ENCODE data around the gene BPIFB2.

Gene BPIFB2

GRCh38 chr20:33051333-33051732 lies 43.8 kb downstream of the BPIFB2 start:
- H3K27ac ChIP-seq (ENCODE audit: poor library complexity, severe bottlenecking) = no peak overlapping the region
- no peaks in the 10 kb centered on the region for H3K36me3 ChIP-seq (ENCODE audit: low read depth)
- ATAC-seq (ENCODE audit: low read depth) (no peak), DNase-seq (ENCODE audit: low spot score) (no peak)
- TF ChIP-seq, protein P1, sequence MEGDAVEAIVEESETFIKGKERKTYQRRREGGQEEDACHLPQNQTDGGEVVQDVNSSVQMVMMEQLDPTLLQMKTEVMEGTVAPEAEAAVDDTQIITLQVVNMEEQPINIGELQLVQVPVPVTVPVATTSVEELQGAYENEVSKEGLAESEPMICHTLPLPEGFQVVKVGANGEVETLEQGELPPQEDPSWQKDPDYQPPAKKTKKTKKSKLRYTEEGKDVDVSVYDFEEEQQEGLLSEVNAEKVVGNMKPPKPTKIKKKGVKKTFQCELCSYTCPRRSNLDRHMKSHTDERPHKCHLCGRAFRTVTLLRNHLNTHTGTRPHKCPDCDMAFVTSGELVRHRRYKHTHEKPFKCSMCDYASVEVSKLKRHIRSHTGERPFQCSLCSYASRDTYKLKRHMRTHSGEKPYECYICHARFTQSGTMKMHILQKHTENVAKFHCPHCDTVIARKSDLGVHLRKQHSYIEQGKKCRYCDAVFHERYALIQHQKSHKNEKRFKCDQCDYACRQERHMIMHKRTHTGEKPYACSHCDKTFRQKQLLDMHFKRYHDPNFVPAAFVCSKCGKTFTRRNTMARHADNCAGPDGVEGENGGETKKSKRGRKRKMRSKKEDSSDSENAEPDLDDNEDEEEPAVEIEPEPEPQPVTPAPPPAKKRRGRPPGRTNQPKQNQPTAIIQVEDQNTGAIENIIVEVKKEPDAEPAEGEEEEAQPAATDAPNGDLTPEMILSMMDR (IDR thresholded peaks at IDR 0.05; ENCODE audit: poor library complexity, severe bottlenecking) = no peak
- no peaks in the 10 kb centered on the region for H3K9me3 ChIP-seq (ENCODE audit: severe bottlenecking)
- no peaks in the 10 kb centered on the region for H3K27me3 ChIP-seq (ENCODE audit: insufficient read depth, poor library complexity, severe bottlenecking)
- H3K4me1 ChIP-seq (ENCODE audit: insufficient read depth, poor library complexity, severe bottlenecking) = no peaks in the 10 kb centered on the region
- no peak overlapping the region for H3K4me3 ChIP-seq (ENCODE audit: severe bottlenecking)

- Histone ChIP-seq H3K9me3 (ENCODE audit: severe bottlenecking) (no peaks in the 10 kb centered on the region), H3K27ac (ENCODE audit: poor library complexity, severe bottlenecking) (no peak within 1 kb of the TSS), H3K4me3 (ENCODE audit: severe bottlenecking) (no peak within 1 kb of the TSS), H3K4me1 (ENCODE audit: insufficient read depth, poor library complexity, severe bottlenecking) (no peaks in the 10 kb centered on the region), H3K27me3 (ENCODE audit: insufficient read depth, poor library complexity, severe bottlenecking) (no peaks in the 10 kb centered on the region), H3K36me3 (ENCODE audit: low read depth) (no peaks in the 10 kb centered on the region)
- DNase-seq (ENCODE audit: low spot score) = no peak
- TF ChIP-seq, protein P1 (IDR thresholded peaks at IDR 0.05; ENCODE audit: poor library complexity, severe bottlenecking) = no peak
- ATAC-seq (ENCODE audit: low read depth) = no peak
These were observed 46.0 kb downstream of the BPIFB2 start, which contains the start of gene BPIFB3 for GRCh38 chr20:33053291-33054106. Gene BPIFB3 (plus strand): TSS chr20:33053903. CDS start chr20:33055436, 1,533 bp downstream.

DNA sequence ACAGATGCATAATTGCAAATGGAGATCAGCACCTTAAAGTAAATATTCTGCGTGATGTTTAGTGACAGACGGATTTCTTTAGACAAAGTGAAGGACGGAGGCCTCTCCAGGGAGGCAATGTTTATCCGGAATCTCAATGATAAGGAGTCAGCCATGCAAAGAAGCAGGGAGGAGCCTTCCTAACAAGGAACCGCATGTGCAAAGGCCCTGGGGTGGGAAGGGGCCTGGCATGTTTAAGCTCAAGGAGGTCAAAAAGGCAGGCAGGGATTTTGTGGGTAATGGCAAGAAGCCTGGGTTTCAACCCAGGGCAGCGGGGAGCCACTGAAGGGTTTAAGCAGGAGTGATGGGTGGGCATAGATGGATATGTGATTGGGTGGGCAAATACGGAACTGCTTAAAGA lies 46.9 kb downstream of the BPIFB2 start:
- no peak for ATAC-seq (ENCODE audit: low read depth)
- TF ChIP-seq, protein P1 (IDR thresholded peaks at IDR 0.05; ENCODE audit: poor library complexity, severe bottlenecking) = no peak
- Histone ChIP-seq H3K4me1 (ENCODE audit: insufficient read depth, poor library complexity, severe bottlenecking) (no peaks in the 10 kb centered on the region), H3K27me3 (ENCODE audit: insufficient read depth, poor library complexity, severe bottlenecking) (no peaks in the 10 kb centered on the region), H3K36me3 (ENCODE audit: low read depth) (no peaks in the 10 kb centered on the region), H3K4me3 (ENCODE audit: severe bottlenecking) (no peak overlapping the region), H3K9me3 (ENCODE audit: severe bottlenecking) (no peaks in the 10 kb centered on the region), H3K27ac (ENCODE audit: poor library complexity, severe bottlenecking) (no peak overlapping the region)
- DNase-seq (ENCODE audit: low spot score) = no peak

DNA sequence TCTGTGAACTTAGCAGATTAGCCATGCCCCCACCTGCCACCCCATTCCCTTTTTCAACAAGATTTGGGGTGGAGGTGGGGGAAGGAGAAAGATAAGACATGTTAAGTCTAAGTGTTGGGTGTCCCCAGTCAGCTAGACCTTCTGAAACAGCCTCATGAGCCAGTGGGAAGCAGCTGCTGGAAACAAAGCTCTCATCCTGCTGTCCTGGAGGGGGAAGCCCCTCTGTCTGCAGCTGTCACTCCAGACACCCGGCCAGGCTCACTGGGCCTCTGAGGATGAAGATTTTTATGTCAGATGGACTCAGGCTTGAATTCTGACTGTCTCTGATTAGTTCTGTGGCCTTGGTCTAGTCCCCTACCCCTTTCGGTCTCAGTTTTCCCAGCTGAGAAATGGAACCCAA lies 47.3 kb downstream of the BPIFB2 start:
- Histone ChIP-seq H3K4me3 (ENCODE audit: severe bottlenecking) (no peak overlapping the region), H3K9me3 (ENCODE audit: severe bottlenecking) (no peaks in the 10 kb centered on the region), H3K4me1 (ENCODE audit: insufficient read depth, poor library complexity, severe bottlenecking) (no peaks in the 10 kb centered on the region), H3K36me3 (ENCODE audit: low read depth) (no peaks in the 10 kb centered on the region), H3K27me3 (ENCODE audit: insufficient read depth, poor library complexity, severe bottlenecking) (no peaks in the 10 kb centered on the region), H3K27ac (ENCODE audit: poor library complexity, severe bottlenecking) (no peak overlapping the region)
- TF ChIP-seq, protein P1 (IDR thresholded peaks at IDR 0.05; ENCODE audit: poor library complexity, severe bottlenecking) = no peak
- DNase-seq (ENCODE audit: low spot score) (no peak), ATAC-seq (ENCODE audit: low read depth) (no peak)

GRCh38 chr20:33059136-33059535 lies 51.6 kb downstream of the BPIFB2 start:
- TF ChIP-seq, protein P1 (IDR thresholded peaks at IDR 0.05; ENCODE audit: poor library complexity, severe bottlenecking) = no peak
- Histone ChIP-seq H3K27me3 (ENCODE audit: insufficient read depth, poor library complexity, severe bottlenecking) (no peaks in the 10 kb centered on the region), H3K27ac (ENCODE audit: poor library complexity, severe bottlenecking) (no peak overlapping the region), H3K9me3 (ENCODE audit: severe bottlenecking) (no peaks in the 10 kb centered on the region), H3K36me3 (ENCODE audit: low read depth) (no peaks in the 10 kb centered on the region), H3K4me1 (ENCODE audit: insufficient read depth, poor library complexity, severe bottlenecking) (no peaks in the 10 kb centered on the region), H3K4me3 (ENCODE audit: severe bottlenecking) (no peak overlapping the region)
- ATAC-seq (ENCODE audit: low read depth) = no peak
- no peak for DNase-seq (ENCODE audit: low spot score)

Data from RWPE2 (cell line).